ENCODE results near the gene MAPK9. TPM values are rescaled to one million over a fixed set of nuclear protein-coding genes. Genes with fewer than 3 reads are reported as not detected.

Gene MAPK9
- polyA plus RNA-seq, 1 donor from 2014 or later = 19.4 TPM

- Mint-ChIP-seq H3K4me3 (peak overlapping the region; percentile 77 to 94 (median 92)), H3K4me1 (peaks cover 29 to 38% (median 34%) of the 10 kb centered on the region in 3 donors), H3K27me3 (peaks cover 2% of the 10 kb centered on the region), H3K27ac (peak overlapping the region; percentile 39 to 87 (median 81)), H3K9me3 (no peaks in the 10 kb centered on the region), H3K36me3 (peaks cover 4% of the 10 kb centered on the region)
Measured at GRCh38 chr5:180291234-180291940, 496 bp downstream of the MAPK9 start.

GRCh38 chr5:180290568-180291233 is 1.2 kb downstream of the MAPK9 start:
- Mint-ChIP-seq H3K4me3 (peak overlapping the region; percentile 77 to 94 (median 92)), H3K9me3 (no peaks in the 10 kb centered on the region), H3K36me3 (peaks cover 4% of the 10 kb centered on the region), H3K4me1 (peaks cover 29 to 35% (median 34%) of the 10 kb centered on the region in 3 donors), H3K27me3 (peaks cover 2% of the 10 kb centered on the region), H3K27ac (peak overlapping the region; percentile 39 to 87 (median 81))

- peak overlapping the region in 1 of 3 donors; percentile 87 for H3K27ac Mint-ChIP-seq
- no peaks in the 10 kb centered on the region for H3K9me3 Mint-ChIP-seq
- H3K4me1 Mint-ChIP-seq = peaks cover 29 to 38% (median 35%) of the 10 kb centered on the region in 3 donors
- peak overlapping the region in 3 of 4 donors; percentile 10 to 94 (median 94) for H3K4me3 Mint-ChIP-seq
- H3K36me3 Mint-ChIP-seq = peaks cover 4% of the 10 kb centered on the region
- peaks cover 2% of the 10 kb centered on the region for H3K27me3 Mint-ChIP-seq
Measured at GRCh38 chr5:180289966-180290365, 1.9 kb downstream of the MAPK9 start.

GRCh38 chr5:180289433-180289832 is 2.5 kb downstream of the MAPK9 start:
- Mint-ChIP-seq H3K4me3 (peak overlapping the region in 2 of 4 donors; percentile 66 to 94), H3K9me3 (no peaks in the 10 kb centered on the region), H3K27me3 (peaks cover 2% of the 10 kb centered on the region), H3K4me1 (peaks cover 31 to 41% (median 34%) of the 10 kb centered on the region in 3 donors), H3K27ac (peak overlapping the region in 1 of 3 donors; percentile 87), H3K36me3 (peaks cover 10% of the 10 kb centered on the region)

DNA sequence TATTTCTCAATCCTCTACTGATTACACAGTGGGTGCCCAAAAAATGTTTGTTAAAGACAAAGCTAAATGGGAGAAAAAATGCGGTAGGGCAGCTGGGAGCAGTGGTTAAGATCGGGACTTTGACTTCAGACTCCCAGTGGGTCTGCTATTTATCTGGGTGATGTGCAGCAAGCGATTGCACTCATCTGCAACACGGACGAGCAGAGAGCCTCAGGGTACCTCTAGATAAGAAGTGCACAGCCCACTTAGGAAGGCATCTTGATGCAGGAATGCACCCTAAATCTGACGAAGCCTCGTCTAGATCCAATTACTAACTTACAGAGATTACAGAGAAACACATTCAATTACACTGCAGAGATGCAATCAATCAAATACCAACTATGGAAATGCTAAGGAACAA is 4.0 kb downstream of the MAPK9 start:
- H3K36me3 Mint-ChIP-seq = peaks cover 14% of the 10 kb centered on the region
- peak overlapping the region in 1 of 4 donors; percentile 33 for H3K4me3 Mint-ChIP-seq
- peaks cover 21 to 28% (median 21%) of the 10 kb centered on the region in 3 donors for H3K4me1 Mint-ChIP-seq
- H3K9me3 Mint-ChIP-seq = no peaks in the 10 kb centered on the region
- H3K27ac Mint-ChIP-seq = no peak overlapping the region
- H3K27me3 Mint-ChIP-seq = no peaks in the 10 kb centered on the region

- no peaks in the 10 kb centered on the region for H3K9me3 Mint-ChIP-seq
- H3K36me3 Mint-ChIP-seq = peaks cover 14% of the 10 kb centered on the region
- no peaks in the 10 kb centered on the region for H3K27me3 Mint-ChIP-seq
- no peak overlapping the region for H3K27ac Mint-ChIP-seq
- peaks cover 18 to 25% (median 22%) of the 10 kb centered on the region in 3 donors for H3K4me1 Mint-ChIP-seq
- peak overlapping the region in 1 of 4 donors; percentile 50 for H3K4me3 Mint-ChIP-seq
Measured at GRCh38 chr5:180287404-180287803, 4.5 kb downstream of the MAPK9 start.

GRCh38 chr5:180284149-180284548 is 7.7 kb downstream of the MAPK9 start:
- no peaks in the 10 kb centered on the region for H3K9me3 Mint-ChIP-seq
- peaks cover 32% of the 10 kb centered on the region for H3K36me3 Mint-ChIP-seq
- no peaks in the 10 kb centered on the region for H3K27me3 Mint-ChIP-seq
- H3K27ac Mint-ChIP-seq = no peak overlapping the region
- H3K4me3 Mint-ChIP-seq = peak overlapping the region in 1 of 4 donors; percentile 43
- H3K4me1 Mint-ChIP-seq = peaks cover 7 to 22% (median 17%) of the 10 kb centered on the region in 3 donors

GRCh38 chr5:180283026-180283615 is 8.8 kb downstream of the MAPK9 start:
- no peak overlapping the region for H3K27ac Mint-ChIP-seq
- H3K9me3 Mint-ChIP-seq = peaks cover 0 to under 1% (median under 1%) of the 10 kb centered on the region in 3 donors
- no peak overlapping the region for H3K4me3 Mint-ChIP-seq
- peaks cover 33% of the 10 kb centered on the region for H3K36me3 Mint-ChIP-seq
- no peaks in the 10 kb centered on the region for H3K27me3 Mint-ChIP-seq
- peaks cover 7 to 19% (median 13%) of the 10 kb centered on the region in 3 donors for H3K4me1 Mint-ChIP-seq

DNA sequence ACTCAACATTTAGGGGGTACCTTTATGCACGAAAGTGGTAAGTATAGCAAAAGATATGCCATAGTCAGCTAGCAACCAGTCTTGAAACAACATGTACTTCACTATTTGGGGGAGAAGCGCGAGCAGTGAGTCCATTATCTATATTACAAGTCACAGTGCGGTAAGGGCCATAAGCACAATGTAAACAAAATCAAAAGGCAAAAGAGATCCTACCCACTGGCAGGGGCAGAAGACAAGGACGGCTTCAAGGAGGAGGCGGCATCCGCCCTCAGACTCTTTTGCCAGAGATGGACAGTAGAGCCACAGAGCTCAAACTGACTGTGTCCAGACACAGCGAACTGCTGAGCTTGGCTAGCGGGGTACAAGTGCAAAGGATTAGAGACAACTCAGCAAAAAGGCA is 9.6 kb downstream of the MAPK9 start:
- H3K4me1 Mint-ChIP-seq = peaks cover 3 to 11% (median 8%) of the 10 kb centered on the region in 3 donors
- H3K27me3 Mint-ChIP-seq = no peaks in the 10 kb centered on the region
- peaks cover 2 to 4% (median 3%) of the 10 kb centered on the region in 3 donors for H3K9me3 Mint-ChIP-seq
- peaks cover 38% of the 10 kb centered on the region for H3K36me3 Mint-ChIP-seq
- H3K4me3 Mint-ChIP-seq = no peak overlapping the region
- no peak overlapping the region for H3K27ac Mint-ChIP-seq

- Mint-ChIP-seq H3K27ac (no peak overlapping the region), H3K36me3 (peaks cover 38% of the 10 kb centered on the region), H3K4me1 (peaks cover 3 to 11% (median 8%) of the 10 kb centered on the region in 3 donors), H3K4me3 (no peak overlapping the region), H3K27me3 (no peaks in the 10 kb centered on the region), H3K9me3 (peaks cover 3 to 8% (median 6%) of the 10 kb centered on the region in 3 donors)
Measured at GRCh38 chr5:180281706-180282105, 10.2 kb downstream of the MAPK9 start.

- no peaks in the 10 kb centered on the region for H3K27me3 Mint-ChIP-seq
- no peaks in the 10 kb centered on the region for H3K4me1 Mint-ChIP-seq
- peaks cover 9 to 34% (median 18%) of the 10 kb centered on the region in 3 donors for H3K9me3 Mint-ChIP-seq
- H3K4me3 Mint-ChIP-seq = peak overlapping the region in 1 of 4 donors; percentile 17
- no peak overlapping the region for H3K27ac Mint-ChIP-seq
- peaks cover 32% of the 10 kb centered on the region for H3K36me3 Mint-ChIP-seq
Measured at GRCh38 chr5:180274695-180275094, 17.2 kb downstream of the MAPK9 start.

DNA sequence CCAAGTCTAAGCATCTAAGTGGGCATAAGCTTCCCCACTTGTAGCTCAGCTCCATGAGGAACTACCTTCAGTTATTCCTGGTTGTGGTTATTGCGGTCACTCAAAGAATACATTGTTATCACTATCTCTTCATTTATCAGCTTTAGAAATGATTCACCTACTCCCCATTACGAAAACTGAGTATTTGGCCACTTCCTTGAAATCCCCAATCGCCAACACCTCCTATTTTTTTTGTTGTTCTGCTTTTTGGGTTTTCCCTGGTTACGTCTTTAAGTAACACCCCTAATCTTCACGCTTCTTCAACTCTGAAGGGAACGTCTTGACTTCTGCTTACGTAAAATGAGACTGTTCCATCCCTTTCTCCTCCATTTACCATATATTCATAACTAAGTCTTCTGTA is 20.7 kb downstream of the MAPK9 start:
- Mint-ChIP-seq H3K36me3 (peaks cover 34% of the 10 kb centered on the region), H3K9me3 (peaks cover 17 to 33% (median 17%) of the 10 kb centered on the region in 3 donors), H3K27ac (no peak overlapping the region), H3K27me3 (no peaks in the 10 kb centered on the region), H3K4me1 (no peaks in the 10 kb centered on the region), H3K4me3 (no peak overlapping the region)

DNA sequence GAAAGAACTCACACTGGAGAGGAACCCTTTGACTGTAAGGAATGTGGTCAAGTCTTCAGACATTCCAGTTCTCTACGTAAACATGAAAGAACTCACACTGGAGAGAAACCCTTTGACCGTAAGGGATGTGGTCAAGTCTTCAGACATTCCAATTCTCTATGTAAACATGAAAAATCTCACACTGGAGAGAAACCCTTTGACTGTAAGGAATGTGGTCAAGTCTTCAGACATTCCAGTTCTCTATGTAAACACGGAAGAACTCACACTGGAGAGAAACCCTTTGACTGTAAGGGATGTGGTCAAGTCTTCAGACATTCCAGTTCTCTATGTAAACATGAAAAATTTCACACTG is 32.6 kb downstream of the MAPK9 start:
- no peaks in the 10 kb centered on the region for H3K27me3 Mint-ChIP-seq
- H3K4me1 Mint-ChIP-seq = no peaks in the 10 kb centered on the region
- peaks cover 18 to 53% (median 46%) of the 10 kb centered on the region in 3 donors for H3K9me3 Mint-ChIP-seq
- H3K27ac Mint-ChIP-seq = no peak overlapping the region
- H3K36me3 Mint-ChIP-seq = peaks cover 57% of the 10 kb centered on the region
- H3K4me3 Mint-ChIP-seq = no peak overlapping the region

DNA sequence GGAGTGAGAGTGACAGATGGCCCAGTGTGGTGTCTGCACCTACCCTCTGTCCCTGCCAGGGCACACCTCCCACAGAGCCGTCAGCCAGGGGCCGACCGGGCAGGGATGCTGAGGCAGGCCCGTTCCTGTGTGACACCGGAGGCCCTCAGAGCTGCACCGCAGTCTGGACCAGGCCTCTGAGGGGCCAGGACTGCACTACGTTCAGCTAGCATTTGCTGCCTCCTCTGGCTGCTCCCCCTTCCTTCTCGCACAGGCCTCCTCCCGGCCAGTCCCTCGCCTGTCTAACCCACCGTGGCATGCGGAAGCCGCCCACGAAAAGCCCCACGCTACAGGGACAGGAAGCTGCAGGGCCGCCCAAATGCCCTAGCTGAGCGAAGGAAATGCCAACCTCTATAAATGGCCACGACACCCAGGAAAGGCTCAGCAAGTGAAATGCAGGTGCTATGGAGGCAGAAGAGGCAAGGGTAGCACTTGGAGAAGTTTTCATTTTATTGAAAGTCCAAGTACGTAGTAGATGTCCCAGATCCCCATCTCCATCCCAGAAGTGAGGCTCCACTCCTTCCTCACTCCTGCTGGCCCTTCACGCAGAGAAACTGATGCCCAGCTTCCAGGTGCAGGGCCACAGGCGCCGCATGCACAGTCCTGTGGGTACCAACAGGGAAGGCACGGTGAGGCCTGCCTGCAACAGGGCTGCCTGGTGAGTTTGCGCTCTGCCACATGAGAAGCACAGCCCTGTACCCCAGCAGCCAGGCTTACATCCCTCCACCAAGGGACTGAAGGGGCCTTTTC is 38.7 kb downstream of the MAPK9 start:
- Mint-ChIP-seq H3K4me3 (peak overlapping the region in 1 of 4 donors; percentile 41), H3K9me3 (peaks cover 14 to 29% (median 28%) of the 10 kb centered on the region in 3 donors), H3K36me3 (peaks cover 40% of the 10 kb centered on the region), H3K4me1 (no peaks in the 10 kb centered on the region), H3K27me3 (no peaks in the 10 kb centered on the region), H3K27ac (no peak overlapping the region)

Data from IgD-negative memory B cell (primary cell).